Measurements from ENCODE around the gene PEX26.

GRCh38 chr22:18065256-18065655, 12.5 kb upstream of the PEX26 start:
- no peak for TF ChIP-seq KLF16 (CRISPR knock-in tag; IDR thresholded peaks at IDR 0.05)
- no peak for TF ChIP-seq CEBPB (IDR thresholded peaks at IDR 0.05; ENCODE audit: borderline replicate concordance, low read depth, low read length)
- no peak for TF ChIP-seq EHMT2 (IDR thresholded peaks at IDR 0.05; ENCODE audit: borderline replicate concordance, low read depth, low read length)
